Tibial nerve (tissue), 4 donors: Measurements from ENCODE around the gene OR2C1. TPM values are rescaled to one million over a fixed set of nuclear protein-coding genes. Genes with fewer than 3 reads are reported as not detected.

Experiments used
- DNase-seq, 2 donors: peaks; one replicate each; pipeline ENCODE4 v3.0.0-alpha.2; 2019; ENCODE audit warnings: low spot score in 2 of 2
- H3K27ac ChIP-seq, 4 donors: fragments of 200-600 bp; sonication (generic) in 3 of 4; one replicate each; pipeline ENCODE4 v1.5.1; 2017 to 2019; ENCODE audit warnings: mild to moderate bottlenecking in 1 of 4
- H3K27me3 ChIP-seq, 2 donors: fragments of 200-600 bp; sonication (generic) in 1 of 2; one replicate each; pipeline versions ENCODE4 v1.5.1 to v1.6.0; 2017 to 2019
- H3K36me3 ChIP-seq, 3 donors: fragments of 200-600 bp; sonication (generic); one replicate each; pipeline ENCODE4 v1.5.1; 2018 to 2019
- H3K4me1 ChIP-seq, 4 donors: fragments of 200-600 bp; sonication (generic) in 3 of 4; one replicate each; pipeline ENCODE4 v1.5.1; 2017 to 2019
- H3K4me3 ChIP-seq, 4 donors: fragments of 200-600 bp; sonication (generic) in 3 of 4; one replicate each; pipeline ENCODE4 v1.5.1; 2017 to 2019; ENCODE audit warnings: mild to moderate bottlenecking in 1 of 4, moderate library complexity in 1 of 4
- H3K9me3 ChIP-seq, 4 donors: fragments of 200-600 bp; sonication (generic) in 3 of 4; one replicate each; pipeline ENCODE4 v1.5.1; 2017 to 2019
- EP300 ChIP-seq, 2 donors: sonication (generic); formaldehyde crosslinking; IDR thresholded peaks; one replicate each; pipeline ENCODE4 v1.6.1; 2017; ENCODE audit warnings: antibody characterized with exemption in 2 of 2, mild to moderate bottlenecking in 1 of 2
- POLR2A ChIP-seq, 2 donors: fragments of 450-650 bp; IDR thresholded peaks; one replicate each; pipeline ENCODE4 v1.6.1; 2017; ENCODE audit warnings: antibody characterized with exemption in 2 of 2, mild to moderate bottlenecking in 2 of 2, moderate library complexity in 2 of 2
- WGBS, 2 donors: methylation state at CpG; one replicate each; pipeline ENCODE4 v1.1.5; 2018; 5-methylcytosine and 5-hydroxymethylcytosine counted together
- total RNA-seq, 4 donors: library from RNA; depleted of rRNA; stranded (reverse); fragments of >200 nt; gene quantifications; one replicate each; pipeline ENCODE4 v1.1.0, GENCODE V29; 2016
- TF ChIP-seq, protein P1 (sequence below), 5 experiments: fragments of 200-600 bp in 3 of 5; fragments of 450-650 bp in 2 of 5; sonication (generic) in 3 of 5; IDR thresholded peaks; one replicate each; pipeline ENCODE4 v1.5.1; 2016 to 2019; ENCODE audit warnings: antibody characterized with exemption in 5 of 5, mild to moderate bottlenecking in 3 of 5, moderate library complexity in 2 of 5

OR2C1 gene
- total RNA-seq, 4 donors from 2014 or later: 0.44 to 1.2 (median 0.59) TPM; not detected in 1

- no peak for DNase-seq
- peaks cover 0 to 87% (median 18%) of the 10 kb centered on the region in 4 donors for H3K9me3 ChIP-seq
- peaks cover 0 to 26% (median 0%) of the 10 kb centered on the region in 3 donors for H3K36me3 ChIP-seq
- TF ChIP-seq EP300 (IDR thresholded peaks at IDR 0.05): no peak
- TF ChIP-seq POLR2A (IDR thresholded peaks at IDR 0.05): no peak
- TF ChIP-seq, protein P1, sequence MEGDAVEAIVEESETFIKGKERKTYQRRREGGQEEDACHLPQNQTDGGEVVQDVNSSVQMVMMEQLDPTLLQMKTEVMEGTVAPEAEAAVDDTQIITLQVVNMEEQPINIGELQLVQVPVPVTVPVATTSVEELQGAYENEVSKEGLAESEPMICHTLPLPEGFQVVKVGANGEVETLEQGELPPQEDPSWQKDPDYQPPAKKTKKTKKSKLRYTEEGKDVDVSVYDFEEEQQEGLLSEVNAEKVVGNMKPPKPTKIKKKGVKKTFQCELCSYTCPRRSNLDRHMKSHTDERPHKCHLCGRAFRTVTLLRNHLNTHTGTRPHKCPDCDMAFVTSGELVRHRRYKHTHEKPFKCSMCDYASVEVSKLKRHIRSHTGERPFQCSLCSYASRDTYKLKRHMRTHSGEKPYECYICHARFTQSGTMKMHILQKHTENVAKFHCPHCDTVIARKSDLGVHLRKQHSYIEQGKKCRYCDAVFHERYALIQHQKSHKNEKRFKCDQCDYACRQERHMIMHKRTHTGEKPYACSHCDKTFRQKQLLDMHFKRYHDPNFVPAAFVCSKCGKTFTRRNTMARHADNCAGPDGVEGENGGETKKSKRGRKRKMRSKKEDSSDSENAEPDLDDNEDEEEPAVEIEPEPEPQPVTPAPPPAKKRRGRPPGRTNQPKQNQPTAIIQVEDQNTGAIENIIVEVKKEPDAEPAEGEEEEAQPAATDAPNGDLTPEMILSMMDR (IDR thresholded peaks at IDR 0.05): no peak
- no peaks in the 10 kb centered on the region for H3K27me3 ChIP-seq
- WGBS, 2 donors: 84 to 90% methylated on average over 4 of the region's 4 CpGs
- no peak overlapping the region for H3K4me3 ChIP-seq
- H3K4me1 ChIP-seq: no peaks in the 10 kb centered on the region
- H3K27ac ChIP-seq: no peak overlapping the region
Measured at GRCh38 chr16:3327514-3327913, 28.2 kb upstream of the OR2C1 start.

DNA sequence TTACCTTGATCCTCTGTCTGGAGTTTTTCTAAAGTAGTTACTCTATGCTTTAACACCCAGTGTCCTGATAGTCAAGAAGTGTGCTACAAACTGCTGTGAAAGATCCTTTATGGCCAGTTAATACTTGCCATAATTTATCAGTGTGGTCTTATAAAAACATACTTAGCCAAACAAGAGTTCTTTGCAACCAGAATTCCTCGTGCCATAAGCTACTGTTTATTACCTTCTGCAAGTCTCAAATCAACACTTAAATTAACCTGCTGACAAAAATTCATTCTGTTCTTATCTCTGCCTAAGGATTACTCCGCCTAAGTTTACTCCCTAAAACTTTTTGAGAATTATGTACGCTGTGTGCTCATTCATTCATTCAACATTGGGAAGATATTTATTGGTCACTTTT, 27.6 kb upstream of the OR2C1 start:
- WGBS, 2 donors: 46 to 66% methylated on average over 3 of the region's 3 CpGs
- H3K36me3 ChIP-seq: peaks cover 0 to 21% (median 0%) of the 10 kb centered on the region in 3 donors
- no peak overlapping the region for H3K27ac ChIP-seq
- TF ChIP-seq EP300 (IDR thresholded peaks at IDR 0.05) (no peak), POLR2A (IDR thresholded peaks at IDR 0.05) (no peak)
- TF ChIP-seq, protein P1 (IDR thresholded peaks at IDR 0.05): no peak
- no peak for DNase-seq
- H3K27me3 ChIP-seq: no peaks in the 10 kb centered on the region
- peaks cover 0 to 85% (median 17%) of the 10 kb centered on the region in 4 donors for H3K9me3 ChIP-seq
- H3K4me1 ChIP-seq: no peaks in the 10 kb centered on the region
- no peak overlapping the region for H3K4me3 ChIP-seq

GRCh38 chr16:3328643-3329042, 27.0 kb upstream of the OR2C1 start:
- no peak for DNase-seq
- H3K4me3 ChIP-seq: no peak overlapping the region
- no peak overlapping the region for H3K27ac ChIP-seq
- H3K9me3 ChIP-seq: peaks cover 0 to 85% (median 16%) of the 10 kb centered on the region in 4 donors
- WGBS, 2 donors: 47 to 63% methylated on average over 2 of the region's 2 CpGs
- H3K4me1 ChIP-seq: no peaks in the 10 kb centered on the region
- H3K27me3 ChIP-seq: no peaks in the 10 kb centered on the region
- no peak for TF ChIP-seq POLR2A (IDR thresholded peaks at IDR 0.05)
- TF ChIP-seq EP300 (IDR thresholded peaks at IDR 0.05): no peak
- TF ChIP-seq, protein P1 (IDR thresholded peaks at IDR 0.05): no peak
- H3K36me3 ChIP-seq: peaks cover 0 to 16% (median 0%) of the 10 kb centered on the region in 3 donors

DNA sequence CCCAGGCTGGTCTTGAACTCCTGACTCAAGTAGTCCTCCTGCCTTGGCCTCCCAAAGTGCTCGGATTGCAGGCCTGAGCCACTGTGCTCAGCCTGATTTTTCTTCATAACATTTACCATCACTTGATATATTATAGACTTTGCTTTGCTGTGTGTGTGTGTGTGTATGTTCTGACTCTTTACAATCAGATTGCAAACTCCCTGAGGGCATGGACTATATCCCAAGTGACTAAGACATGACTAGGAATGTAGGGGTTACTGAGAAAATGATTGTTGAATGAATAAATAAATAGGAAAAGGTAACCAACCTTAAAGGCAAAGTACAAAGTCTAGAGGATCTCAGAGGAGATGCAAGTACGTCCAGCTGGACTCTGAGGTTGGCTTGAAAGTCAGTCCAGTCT, 9.6 kb upstream of the OR2C1 start:
- Histone ChIP-seq H3K4me3 (no peak overlapping the region), H3K4me1 (no peaks in the 10 kb centered on the region), H3K27ac (no peak overlapping the region), H3K9me3 (peaks cover 0 to 12% (median 0%) of the 10 kb centered on the region in 4 donors), H3K36me3 (no peaks in the 10 kb centered on the region), H3K27me3 (no peaks in the 10 kb centered on the region)
- TF ChIP-seq, protein P1 (IDR thresholded peaks at IDR 0.05): no peak
- no peak for TF ChIP-seq POLR2A (IDR thresholded peaks at IDR 0.05)
- TF ChIP-seq EP300 (IDR thresholded peaks at IDR 0.05): no peak
- DNase-seq: no peak
- 56 to 63% methylated on average over 2 of the region's 2 CpGs for WGBS, 2 donors

DNA sequence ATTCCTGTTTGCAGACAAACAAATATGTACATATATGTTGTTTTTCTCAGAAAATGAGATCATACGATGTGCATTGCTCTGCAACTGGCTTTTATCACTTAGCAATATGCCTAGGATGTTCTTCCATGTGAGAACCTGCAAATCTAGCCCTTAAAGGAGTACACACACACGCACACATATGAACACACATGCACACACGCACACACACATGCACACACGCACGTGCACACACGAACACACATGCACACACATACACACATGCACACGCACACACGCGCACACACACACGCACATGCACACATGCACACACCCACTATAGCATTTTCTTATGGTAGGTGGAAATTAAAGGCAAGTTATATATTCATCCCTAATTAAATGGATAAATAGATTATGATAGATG, 8.1 kb upstream of the OR2C1 start:
- Histone ChIP-seq H3K36me3 (no peaks in the 10 kb centered on the region), H3K27ac (no peak overlapping the region), H3K4me1 (no peaks in the 10 kb centered on the region), H3K9me3 (peaks cover 0 to 18% (median 0%) of the 10 kb centered on the region in 4 donors), H3K4me3 (no peak overlapping the region), H3K27me3 (no peaks in the 10 kb centered on the region)
- no peak for DNase-seq
- TF ChIP-seq POLR2A (IDR thresholded peaks at IDR 0.05): no peak
- TF ChIP-seq, protein P1 (IDR thresholded peaks at IDR 0.05): no peak
- no peak for TF ChIP-seq EP300 (IDR thresholded peaks at IDR 0.05)
- WGBS, 2 donors: 61 to 71% methylated on average over 10 of the region's 10 CpGs
